Measurements from ENCODE around the gene FOXF1.
A peak's percentile ranks its signal among the peaks of the same experiment; 100 is the strongest.

Gene FOXF1

DNA sequence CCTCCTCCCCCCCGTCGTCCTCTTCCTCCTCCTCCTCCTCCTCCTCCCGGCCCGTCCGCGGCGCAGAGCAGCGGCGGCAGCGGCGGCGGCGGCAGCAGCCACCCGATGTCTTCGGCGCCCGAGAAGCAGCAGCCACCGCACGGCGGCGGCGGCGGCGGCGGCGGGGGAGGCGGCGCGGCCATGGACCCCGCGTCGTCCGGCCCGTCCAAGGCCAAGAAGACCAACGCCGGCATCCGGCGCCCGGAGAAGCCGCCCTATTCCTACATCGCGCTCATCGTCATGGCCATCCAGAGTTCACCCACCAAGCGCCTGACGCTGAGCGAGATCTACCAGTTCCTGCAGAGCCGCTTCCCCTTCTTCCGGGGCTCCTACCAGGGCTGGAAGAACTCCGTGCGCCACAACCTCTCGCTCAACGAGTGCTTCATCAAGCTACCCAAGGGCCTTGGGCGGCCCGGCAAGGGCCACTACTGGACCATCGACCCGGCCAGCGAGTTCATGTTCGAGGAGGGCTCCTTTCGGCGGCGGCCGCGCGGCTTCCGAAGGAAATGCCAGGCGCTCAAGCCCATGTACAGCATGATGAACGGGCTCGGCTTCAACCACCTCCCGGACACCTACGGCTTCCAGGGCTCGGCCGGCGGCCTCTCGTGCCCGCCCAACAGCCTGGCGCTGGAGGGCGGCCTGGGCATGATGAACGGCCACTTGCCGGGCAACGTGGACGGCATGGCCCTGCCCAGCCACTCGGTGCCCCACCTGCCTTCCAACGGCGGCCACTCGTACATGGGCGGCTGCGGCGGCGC is at the start of gene FOXF1:
FOXF1 (plus strand) TSS at position 63 of the 797 bp plus-strand sequence; CDS start at position 106, 43 bp downstream.
- Mint-ChIP-seq H3K9me3 (no peaks in the 10 kb centered on the region), H3K27me3 (ENCODE audit: low read depth, poor library complexity) (peaks cover 95% of the 10 kb centered on the region), H3K36me3 (ENCODE audit: low read depth) (no peaks in the 10 kb centered on the region), H3K4me1 (peaks cover 35% of the 10 kb centered on the region), H3K27ac (no peak within 1 kb of the TSS), H3K4me3 (peak within 1 kb of the TSS; percentile 72)
- no peak for TF ChIP-seq CTCF (IDR thresholded peaks at IDR 0.05)
- no peak for DNase-seq

GRCh38 chr16:86461037-86461436 is 49.3 kb upstream of the FOXF1 start:
- no peak for DNase-seq
- Mint-ChIP-seq H3K36me3 (ENCODE audit: low read depth) (no peaks in the 10 kb centered on the region), H3K27me3 (ENCODE audit: low read depth, poor library complexity) (peaks cover 39% of the 10 kb centered on the region), H3K4me3 (no peak overlapping the region), H3K27ac (no peak overlapping the region), H3K4me1 (peaks cover 35% of the 10 kb centered on the region), H3K9me3 (peaks cover 37% of the 10 kb centered on the region)
- no peak for TF ChIP-seq CTCF (IDR thresholded peaks at IDR 0.05)

- no peak overlapping the region for H3K27ac Mint-ChIP-seq
- no peak for TF ChIP-seq CTCF (IDR thresholded peaks at IDR 0.05)
- H3K4me3 Mint-ChIP-seq: no peak overlapping the region
Measured at GRCh38 chr16:86462334-86463084, 47.8 kb upstream of the FOXF1 start.

DNA sequence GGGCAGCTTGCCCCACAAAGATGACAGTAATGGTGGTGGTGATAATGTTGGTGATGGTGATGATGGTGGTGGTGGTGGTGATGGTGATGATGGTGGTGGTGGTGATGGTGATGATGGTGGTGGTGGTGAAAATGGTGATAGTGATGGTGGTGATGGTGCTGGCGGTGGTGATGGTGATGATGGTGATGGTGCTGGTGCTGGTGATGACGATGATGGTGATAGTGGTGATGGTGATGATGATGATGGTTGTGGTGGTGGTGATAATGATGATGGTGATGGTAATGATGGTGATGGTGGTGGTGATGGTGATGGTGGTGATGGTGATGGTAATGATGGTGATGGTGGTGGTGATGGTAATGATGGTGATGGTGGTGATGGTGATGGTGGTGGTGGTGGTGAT is 46.3 kb upstream of the FOXF1 start:
- peaks cover 36% of the 10 kb centered on the region for H3K9me3 Mint-ChIP-seq
- H3K4me1 Mint-ChIP-seq: peaks cover 30% of the 10 kb centered on the region
- H3K36me3 Mint-ChIP-seq (ENCODE audit: low read depth): no peaks in the 10 kb centered on the region
- H3K27ac Mint-ChIP-seq: no peak overlapping the region
- peaks cover 31% of the 10 kb centered on the region for H3K27me3 Mint-ChIP-seq (ENCODE audit: low read depth, poor library complexity)
- no peak overlapping the region for H3K4me3 Mint-ChIP-seq
- no peak for DNase-seq
- no peak for TF ChIP-seq CTCF (IDR thresholded peaks at IDR 0.05)

More at GRCh38 chr16:86462334-86463084, 47.8 kb upstream of the FOXF1 start:
- no peak for DNase-seq
- Mint-ChIP-seq H3K36me3 (ENCODE audit: low read depth) (no peaks in the 10 kb centered on the region), H3K9me3 (peaks cover 37% of the 10 kb centered on the region), H3K4me1 (peaks cover 34% of the 10 kb centered on the region), H3K27me3 (ENCODE audit: low read depth, poor library complexity) (peaks cover 33% of the 10 kb centered on the region)

DNA sequence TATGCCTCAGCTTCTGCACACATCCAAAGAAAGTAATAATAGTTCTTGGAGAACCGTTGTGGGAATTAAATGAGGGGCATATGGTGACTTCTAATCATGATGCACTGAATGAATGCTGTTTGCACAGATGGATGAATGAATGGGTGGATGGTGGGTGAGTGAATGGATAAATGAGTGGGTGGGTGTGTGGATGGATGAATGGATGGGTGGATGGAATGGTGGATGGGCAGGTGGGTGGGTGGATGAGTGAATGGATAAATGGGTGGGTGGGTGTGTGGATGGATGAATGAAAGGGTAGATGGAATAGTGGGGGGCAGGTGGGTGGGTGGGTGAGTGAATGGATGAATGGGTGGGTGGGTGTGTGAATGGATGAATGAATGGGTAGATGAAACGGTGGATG is 44.9 kb upstream of the FOXF1 start:
- no peak for TF ChIP-seq CTCF (IDR thresholded peaks at IDR 0.05)
- Mint-ChIP-seq H3K36me3 (ENCODE audit: low read depth) (no peaks in the 10 kb centered on the region), H3K4me3 (no peak overlapping the region), H3K4me1 (peaks cover 25% of the 10 kb centered on the region), H3K9me3 (peaks cover 27% of the 10 kb centered on the region), H3K27me3 (ENCODE audit: low read depth, poor library complexity) (peaks cover 30% of the 10 kb centered on the region), H3K27ac (no peak overlapping the region)
- no peak for DNase-seq
